OCI-LY7 (cell line): ENCODE data around the gene CMIP. TPM values are rescaled to one million over a fixed set of nuclear protein-coding genes. Genes with fewer than 3 reads are reported as not detected.

Source experiments
- BruUV-seq: library from RNA; stranded (reverse); fragments of 400-500 nt; replicated peaks from 2 replicates; lab custom pipeline; 2021; lab: Mats Ljungman, UMichigan
- CTCF ChIA-PET: fragments of 300-600 bp; sonication (Branson Sonifier 250); formaldehyde crosslinking; loops from one replicate; lab custom pipeline; 2022; ENCODE audit warnings: antibody characterized with exemption; ENCODE audit not compliant: unreplicated experiment; lab: Charles Lee
- POLR2A ChIA-PET: fragments of 300-600 bp; sonication (Branson Sonifier 250); formaldehyde crosslinking; loops from one replicate; lab custom pipeline; 2022; ENCODE audit warnings: antibody characterized with exemption; lab: Charles Lee
- DNase-seq: peaks from one replicate; pipeline ENCODE4 v3.0.0-alpha.2; 2015; ENCODE audit warnings: low spot score
- H2AFZ ChIP-seq: fragments of 200-600 bp; sonication (generic), shearing (Covaris generic); 2 replicates; pipeline ENCODE4 v1.6.1; 2014; ENCODE audit warnings: mild to moderate bottlenecking, antibody characterized with exemption, low read length, moderate library complexity
- H3K27ac ChIP-seq: fragments of 200-600 bp; sonication (generic); 2 replicates; pipeline ENCODE4 v1.5.1; 2014; ENCODE audit warnings: mixed run types, low read depth, mild to moderate bottlenecking, moderate library complexity, low read length, inconsistent platforms; ENCODE audit not compliant: poor library complexity, severe bottlenecking
- H3K36me3 ChIP-seq: fragments of 200-600 bp; sonication (generic); 2 replicates; pipeline ENCODE4 v1.6.1; 2014; ENCODE audit warnings: mild to moderate bottlenecking, antibody characterized with exemption, low read length, moderate library complexity, mixed read lengths; ENCODE audit not compliant: insufficient read depth
- H3K4me1 ChIP-seq: fragments of 200-600 bp; sonication (generic); 2 replicates; pipeline ENCODE4 v1.5.1; 2014; ENCODE audit warnings: mild to moderate bottlenecking, low read length; ENCODE audit not compliant: insufficient read depth, poor library complexity, severe bottlenecking
- H3K4me2 ChIP-seq: fragments of 200-600 bp; sonication (generic); 2 replicates; pipeline ENCODE4 v1.6.1; 2014; ENCODE audit warnings: mild to moderate bottlenecking, low read length
- H3K4me3 ChIP-seq: fragments of 200-600 bp; sonication (generic); 2 replicates; pipeline ENCODE4 v1.5.1; 2014; ENCODE audit warnings: mild to moderate bottlenecking, low read depth, low read length; ENCODE audit not compliant: poor library complexity, severe bottlenecking
- H3K79me2 ChIP-seq: fragments of 200-600 bp; sonication (generic); 2 replicates; pipeline ENCODE4 v1.6.1; 2016; ENCODE audit warnings: low read depth, mild to moderate bottlenecking, low read length, moderate library complexity, mixed read lengths; ENCODE audit not compliant: insufficient read depth
- H3K9me2 ChIP-seq: fragments of 200-600 bp; sonication (generic); 2 replicates; pipeline ENCODE4 v1.6.1; 2016; ENCODE audit warnings: mild to moderate bottlenecking, low read length, mixed read lengths; ENCODE audit not compliant: insufficient read depth
- H3K9me3 ChIP-seq: fragments of 200-600 bp; sonication (generic); 2 replicates; pipeline ENCODE4 v1.6.1; 2014; ENCODE audit warnings: mild to moderate bottlenecking, mixed run types, low read length, mixed read lengths
- H4K20me1 ChIP-seq: fragments of 200-600 bp; sonication (generic); 2 replicates; pipeline ENCODE4 v1.6.1; 2014; ENCODE audit warnings: mild to moderate bottlenecking, antibody characterized with exemption, low read length, moderate library complexity, mixed read lengths; ENCODE audit not compliant: insufficient read depth
- CTCF ChIP-seq: fragments of 200-600 bp; sonication (generic); conservative IDR thresholded peaks from 2 replicates; pipeline ENCODE4 v1.5.1; 2014; ENCODE audit warnings: mild to moderate bottlenecking, antibody characterized with exemption, low read length, moderate library complexity, mixed read lengths
- EZH2phosphoT487 ChIP-seq: fragments of 200-600 bp; sonication (generic); IDR thresholded peaks from 2 replicates; pipeline ENCODE4 v1.6.1; 2018; ENCODE audit warnings: low read depth, borderline replicate concordance, mild to moderate bottlenecking, mixed run types, antibody characterized with exemption, low read length, moderate library complexity, mixed read lengths
- intact Hi-C: fragments of 100-400 bp; cut with micrococcal nuclease; formaldehyde crosslinking; loops from one replicate; pipeline ENCODE4 v1.10.0; 2022; ENCODE audit not compliant: unreplicated experiment
- total RNA-seq, 2 experiments: library from RNA; depleted of rRNA in 1 of 2; stranded (reverse); fragments of >200 nt in 1 of 2; shearing (Covaris generic) in 1 of 2; gene quantifications; 2 replicates each; pipeline ENCODE4 v1.2.3, GENCODE V29; 2014 to 2022

CMIP gene
- total RNA-seq, 2 experiments from 2014 or later: 15.4 to 70.3 TPM

- TF ChIP-seq EZH2phosphoT487: no peak
- TF ChIP-seq CTCF: no peak
Observed at GRCh38 chr16:81437865-81438264, 6.7 kb upstream of the CMIP start.

GRCh38 chr16:81440888-81441761 lies 3.5 kb upstream of the CMIP start:
- no peak for DNase-seq
- Histone ChIP-seq H2AFZ (no peak overlapping the region), H3K36me3 (no peaks in the 10 kb centered on the region), H3K79me2 (peaks cover 9% of the 10 kb centered on the region), H4K20me1 (no peaks in the 10 kb centered on the region; the same call in 1 of the 2 replicates), H3K4me3 (no peak overlapping the region), H3K4me1 (peaks cover 5% of the 10 kb centered on the region), H3K27ac (no peak overlapping the region), H3K4me2 (no peak overlapping the region), H3K9me3 (no peaks in the 10 kb centered on the region), H3K9me2 (no peaks in the 10 kb centered on the region)
- POLR2A ChIA-PET: interaction anchor here (0.8 to 1.2 kb wide), 3 partner anchors 12 to 21 kb away, joined by 3 to 4 read pairs (median 3); no protein-coding TSS in a partner anchor
- intact Hi-C loops: no loop called here
- TF ChIP-seq CTCF: no peak
- no peak for TF ChIP-seq EZH2phosphoT487
- CTCF ChIA-PET: no interaction called here
- no TSS peak for BruUV-seq

More at GRCh38 chr16:81437865-81438264, 6.7 kb upstream of the CMIP start:
- H2AFZ ChIP-seq: no peak overlapping the region
- H3K4me2 ChIP-seq: no peak overlapping the region
- no peak overlapping the region for H3K27ac ChIP-seq
- ChIA-PET CTCF (no interaction called here), POLR2A (interaction anchor here (0.6 kb wide), 1 partner anchor 13 kb away, joined by 5 read pairs; no protein-coding TSS in a partner anchor)
- no peaks in the 10 kb centered on the region for H3K9me3 ChIP-seq
- no TSS peak for BruUV-seq
- H3K4me3 ChIP-seq: no peak overlapping the region
- no peak for DNase-seq
- intact Hi-C loops: no loop called here
- H3K4me1 ChIP-seq: peaks cover 21% of the 10 kb centered on the region
- H4K20me1 ChIP-seq: no peaks in the 10 kb centered on the region
- H3K9me2 ChIP-seq: no peaks in the 10 kb centered on the region
- no peaks in the 10 kb centered on the region for H3K36me3 ChIP-seq
- H3K79me2 ChIP-seq: no peaks in the 10 kb centered on the region
